ENCODE measurements around the gene SMR3A. TPM values are rescaled to one million over a fixed set of nuclear protein-coding genes. Genes with fewer than 3 reads are reported as not detected.

SMR3A gene
- polyA plus RNA-seq, 2 donors: not detected

- H3K4me3 ChIP-seq (ENCODE audit: low read depth in 1 of 2, low read length in 2 of 2): no peak overlapping the region
- H3K27me3 ChIP-seq (ENCODE audit: control insufficient read depth in 1 of 2, insufficient read depth in 2 of 2, low read length in 2 of 2): no peaks in the 10 kb centered on the region
- H3K27ac ChIP-seq (ENCODE audit: low read depth in 2 of 2, low read length in 1 of 2): no peak overlapping the region
- H3K36me3 ChIP-seq (ENCODE audit: control insufficient read depth in 2 of 2, insufficient read depth in 2 of 2, low read length in 1 of 2): no peaks in the 10 kb centered on the region
- H3K9me3 ChIP-seq (ENCODE audit: control insufficient read depth in 2 of 2, insufficient read depth in 1 of 2, low read depth in 1 of 2, low read length in 1 of 2): no peaks in the 10 kb centered on the region
- WGBS, 2 donors: 21 to 23% methylated on average over 2 of the region's 2 CpGs
- H3K4me1 ChIP-seq (ENCODE audit: control insufficient read depth in 2 of 2, insufficient read depth in 2 of 2, low read length in 1 of 2): no peaks in the 10 kb centered on the region
These were observed 4.9 kb downstream of the SMR3A start for GRCh38 chr4:70365479-70365878.

DNA sequence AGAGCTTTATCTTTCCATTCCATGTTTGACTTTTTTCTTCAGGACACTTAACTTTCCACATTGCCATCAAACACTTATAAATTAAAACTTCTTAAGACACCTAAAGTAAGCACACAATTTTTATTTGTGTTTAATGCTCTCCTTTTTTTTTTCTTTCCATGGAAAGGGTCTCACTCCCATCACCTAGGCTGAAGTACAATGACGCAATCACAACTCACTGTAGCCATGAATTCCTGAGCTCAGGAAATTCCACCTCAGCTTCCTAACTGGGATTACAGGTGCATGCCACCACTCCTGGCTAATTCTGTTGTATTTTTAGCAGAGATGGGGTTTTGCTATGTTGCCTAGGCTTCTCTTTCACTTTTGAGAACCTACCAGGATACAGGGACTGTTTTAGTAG, 7.3 kb downstream of the SMR3A start:
- H3K36me3 ChIP-seq (ENCODE audit: control insufficient read depth in 2 of 2, insufficient read depth in 2 of 2, low read length in 1 of 2): no peaks in the 10 kb centered on the region
- no peak overlapping the region for H3K27ac ChIP-seq (ENCODE audit: low read depth in 2 of 2, low read length in 1 of 2)
- no peak overlapping the region for H3K4me3 ChIP-seq (ENCODE audit: low read depth in 1 of 2, low read length in 2 of 2)
- H3K27me3 ChIP-seq (ENCODE audit: control insufficient read depth in 1 of 2, insufficient read depth in 2 of 2, low read length in 2 of 2): no peaks in the 10 kb centered on the region
- 92 to 96% methylated on average over 1 of the region's 1 CpG for WGBS, 2 donors
- no peaks in the 10 kb centered on the region for H3K4me1 ChIP-seq (ENCODE audit: control insufficient read depth in 2 of 2, insufficient read depth in 2 of 2, low read length in 1 of 2)
- no peaks in the 10 kb centered on the region for H3K9me3 ChIP-seq (ENCODE audit: control insufficient read depth in 2 of 2, insufficient read depth in 1 of 2, low read depth in 1 of 2, low read length in 1 of 2)

GRCh38 chr4:70371987-70372386, 11.4 kb downstream of the SMR3A start:
- H3K36me3 ChIP-seq (ENCODE audit: control insufficient read depth in 2 of 2, insufficient read depth in 2 of 2, low read length in 1 of 2): no peaks in the 10 kb centered on the region
- 80 to 85% methylated on average over 4 of the region's 4 CpGs for WGBS, 2 donors
- no peaks in the 10 kb centered on the region for H3K27me3 ChIP-seq (ENCODE audit: control insufficient read depth in 1 of 2, insufficient read depth in 2 of 2, low read length in 2 of 2)
- H3K4me3 ChIP-seq (ENCODE audit: low read depth in 1 of 2, low read length in 2 of 2): no peak overlapping the region
- H3K27ac ChIP-seq (ENCODE audit: low read depth in 2 of 2, low read length in 1 of 2): no peak overlapping the region
- H3K4me1 ChIP-seq (ENCODE audit: control insufficient read depth in 2 of 2, insufficient read depth in 2 of 2, low read length in 1 of 2): no peaks in the 10 kb centered on the region
- H3K9me3 ChIP-seq (ENCODE audit: control insufficient read depth in 2 of 2, insufficient read depth in 1 of 2, low read depth in 1 of 2, low read length in 1 of 2): no peaks in the 10 kb centered on the region

- Histone ChIP-seq H3K27ac (ENCODE audit: low read depth in 2 of 2, low read length in 1 of 2) (no peak overlapping the region), H3K27me3 (ENCODE audit: control insufficient read depth in 1 of 2, insufficient read depth in 2 of 2, low read length in 2 of 2) (no peaks in the 10 kb centered on the region), H3K4me1 (ENCODE audit: control insufficient read depth in 2 of 2, insufficient read depth in 2 of 2, low read length in 1 of 2) (no peaks in the 10 kb centered on the region), H3K4me3 (ENCODE audit: low read depth in 1 of 2, low read length in 2 of 2) (no peak overlapping the region), H3K36me3 (ENCODE audit: control insufficient read depth in 2 of 2, insufficient read depth in 2 of 2, low read length in 1 of 2) (no peaks in the 10 kb centered on the region), H3K9me3 (ENCODE audit: control insufficient read depth in 2 of 2, insufficient read depth in 1 of 2, low read depth in 1 of 2, low read length in 1 of 2) (no peaks in the 10 kb centered on the region)
- 84 to 86% methylated on average over 3 of the region's 3 CpGs for WGBS, 2 donors
These were observed 12.2 kb downstream of the SMR3A start for GRCh38 chr4:70372760-70373159.

GRCh38 chr4:70380578-70380977, 20.0 kb downstream of the SMR3A start:
- Histone ChIP-seq H3K27me3 (ENCODE audit: control insufficient read depth in 1 of 2, insufficient read depth in 2 of 2, low read length in 2 of 2) (no peaks in the 10 kb centered on the region), H3K9me3 (ENCODE audit: control insufficient read depth in 2 of 2, insufficient read depth in 1 of 2, low read depth in 1 of 2, low read length in 1 of 2) (no peaks in the 10 kb centered on the region), H3K4me3 (ENCODE audit: low read depth in 1 of 2, low read length in 2 of 2) (no peak overlapping the region), H3K4me1 (ENCODE audit: control insufficient read depth in 2 of 2, insufficient read depth in 2 of 2, low read length in 1 of 2) (no peaks in the 10 kb centered on the region), H3K27ac (ENCODE audit: low read depth in 2 of 2, low read length in 1 of 2) (no peak overlapping the region), H3K36me3 (ENCODE audit: control insufficient read depth in 2 of 2, insufficient read depth in 2 of 2, low read length in 1 of 2) (no peaks in the 10 kb centered on the region)
- WGBS, 2 donors: 42 to 57% methylated on average over 3 of the region's 3 CpGs

DNA sequence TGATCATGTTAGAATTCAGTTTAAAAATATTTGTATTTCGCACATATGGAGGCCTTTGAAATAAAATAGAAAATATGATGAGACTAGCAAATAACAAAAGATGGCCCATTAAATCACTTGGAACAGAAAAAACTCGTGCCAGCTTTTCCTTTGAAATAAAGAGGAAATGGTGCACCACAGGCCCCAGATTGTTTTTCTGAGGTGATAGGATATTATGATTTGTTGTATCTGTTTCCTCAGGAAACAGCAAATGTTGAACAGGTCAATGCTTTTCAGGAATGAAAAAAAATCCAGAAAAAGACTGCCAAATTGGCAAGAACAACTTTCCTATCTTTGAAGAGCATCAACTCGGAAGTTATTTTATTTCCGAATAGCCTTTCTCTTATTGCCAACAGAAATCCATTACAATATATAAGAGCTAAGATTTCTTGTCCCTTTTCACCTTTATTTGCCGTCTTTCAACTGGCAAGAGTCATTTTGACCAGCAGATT, 22.2 kb downstream of the SMR3A start, which contains the start of gene SMR3B:
Gene SMR3B, plus strand, starts transcription at position 441 of the 491 bp plus-strand sequence. CDS start 1,380 bp downstream, outside the sequence.
- WGBS, 2 donors: 63 to 68% methylated on average over 5 of the region's 5 CpGs
- Histone ChIP-seq H3K9me3 (ENCODE audit: control insufficient read depth in 2 of 2, insufficient read depth in 1 of 2, low read depth in 1 of 2, low read length in 1 of 2) (no peaks in the 10 kb centered on the region), H3K36me3 (ENCODE audit: control insufficient read depth in 2 of 2, insufficient read depth in 2 of 2, low read length in 1 of 2) (no peaks in the 10 kb centered on the region), H3K4me3 (ENCODE audit: low read depth in 1 of 2, low read length in 2 of 2) (no peak within 1 kb of the TSS), H3K4me1 (ENCODE audit: control insufficient read depth in 2 of 2, insufficient read depth in 2 of 2, low read length in 1 of 2) (no peaks in the 10 kb centered on the region), H3K27ac (ENCODE audit: low read depth in 2 of 2, low read length in 1 of 2) (no peak within 1 kb of the TSS), H3K27me3 (ENCODE audit: control insufficient read depth in 1 of 2, insufficient read depth in 2 of 2, low read length in 2 of 2) (no peaks in the 10 kb centered on the region)

DNA sequence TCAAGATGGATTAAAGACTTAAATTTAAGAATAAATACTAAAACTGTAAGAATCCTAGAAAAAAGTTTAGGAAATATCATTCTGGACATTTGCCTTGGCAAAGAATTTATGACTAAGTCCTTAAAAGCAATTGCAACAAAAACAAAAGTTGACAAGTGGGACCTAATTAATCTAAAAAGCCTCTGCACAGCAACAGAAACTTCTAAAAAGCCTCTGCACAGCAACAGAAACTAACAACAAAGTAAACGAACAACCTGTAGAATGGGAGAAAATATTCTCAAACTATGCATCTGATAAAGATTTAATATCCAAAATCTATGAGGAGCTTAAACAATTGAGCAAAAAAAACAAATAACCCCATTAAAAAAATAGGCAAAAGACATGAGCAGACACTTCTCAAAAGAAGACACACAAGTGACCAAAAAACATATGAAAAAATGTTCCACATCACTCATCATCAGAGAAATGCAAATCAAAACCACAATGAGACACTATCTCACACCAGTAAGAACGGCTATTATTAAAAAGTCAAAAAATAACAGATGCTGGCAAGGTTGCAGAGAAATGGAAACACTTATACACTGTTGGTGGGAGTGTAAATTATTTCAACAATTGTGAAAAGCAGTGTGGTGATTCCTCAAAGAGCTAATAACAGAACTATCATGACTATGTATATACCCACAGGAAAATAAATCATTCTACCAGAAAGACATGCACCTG, 31.7 kb downstream of the SMR3A start:
- H3K9me3 ChIP-seq (ENCODE audit: control insufficient read depth in 2 of 2, insufficient read depth in 1 of 2, low read depth in 1 of 2, low read length in 1 of 2): no peaks in the 10 kb centered on the region
- no peak overlapping the region for H3K27ac ChIP-seq (ENCODE audit: low read depth in 2 of 2, low read length in 1 of 2)
- H3K4me1 ChIP-seq (ENCODE audit: control insufficient read depth in 2 of 2, insufficient read depth in 2 of 2, low read length in 1 of 2): no peaks in the 10 kb centered on the region
- H3K27me3 ChIP-seq (ENCODE audit: control insufficient read depth in 1 of 2, insufficient read depth in 2 of 2, low read length in 2 of 2): no peaks in the 10 kb centered on the region
- H3K4me3 ChIP-seq (ENCODE audit: low read depth in 1 of 2, low read length in 2 of 2): no peak overlapping the region
- WGBS, 2 donors: 46 to 57% methylated on average over 2 of the region's 2 CpGs
- H3K36me3 ChIP-seq (ENCODE audit: control insufficient read depth in 2 of 2, insufficient read depth in 2 of 2, low read length in 1 of 2): no peaks in the 10 kb centered on the region

DNA sequence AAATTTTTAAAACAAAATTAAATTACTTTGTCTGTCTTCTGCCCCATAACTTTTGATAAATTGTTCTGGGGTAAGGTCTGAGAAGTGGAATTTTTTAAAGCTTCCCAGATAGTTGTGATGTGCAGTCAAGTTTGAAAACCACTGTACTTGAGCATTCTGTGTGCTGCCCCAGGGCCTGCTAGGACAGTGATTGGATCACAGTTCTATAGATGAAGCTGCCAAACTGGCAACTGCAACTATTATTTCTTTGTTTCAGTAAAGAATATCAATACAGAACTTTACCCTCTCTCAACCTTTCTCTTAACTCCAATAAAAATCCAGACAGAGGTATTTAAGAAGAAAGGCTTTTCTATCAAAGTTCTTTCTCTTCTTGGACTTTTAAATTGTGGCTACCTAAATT, 37.0 kb downstream of the SMR3A start, which contains the start of gene OPRPN:
Gene OPRPN, plus strand, starts transcription at position 361 of the 400 bp plus-strand sequence. CDS start 1,346 bp downstream, outside the sequence.
- Histone ChIP-seq H3K9me3 (ENCODE audit: control insufficient read depth in 2 of 2, insufficient read depth in 1 of 2, low read depth in 1 of 2, low read length in 1 of 2) (no peaks in the 10 kb centered on the region), H3K4me3 (ENCODE audit: low read depth in 1 of 2, low read length in 2 of 2) (no peak within 1 kb of the TSS), H3K36me3 (ENCODE audit: control insufficient read depth in 2 of 2, insufficient read depth in 2 of 2, low read length in 1 of 2) (no peaks in the 10 kb centered on the region), H3K27ac (ENCODE audit: low read depth in 2 of 2, low read length in 1 of 2) (no peak within 1 kb of the TSS), H3K27me3 (ENCODE audit: control insufficient read depth in 1 of 2, insufficient read depth in 2 of 2, low read length in 2 of 2) (no peaks in the 10 kb centered on the region), H3K4me1 (ENCODE audit: control insufficient read depth in 2 of 2, insufficient read depth in 2 of 2, low read length in 1 of 2) (no peaks in the 10 kb centered on the region)

DNA sequence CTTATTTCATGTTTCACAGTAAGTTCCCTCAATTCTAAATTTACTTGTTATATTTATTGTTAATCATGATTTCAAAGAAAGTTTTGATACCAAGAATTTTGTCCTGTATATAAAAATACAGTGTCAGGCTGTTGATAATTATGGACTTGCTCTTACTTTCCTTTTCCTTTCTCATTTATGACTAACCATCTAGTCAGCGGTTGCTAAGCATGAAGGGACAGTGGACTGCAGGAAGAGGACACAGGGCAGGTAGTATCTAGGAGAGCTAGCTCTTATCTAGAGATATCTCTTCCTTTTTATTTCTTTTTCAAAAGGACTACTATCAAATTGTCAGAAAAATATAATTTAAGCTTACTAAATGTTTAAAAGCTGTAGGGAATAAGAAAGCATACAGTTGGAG, 38.8 kb downstream of the SMR3A start:
- Histone ChIP-seq H3K4me1 (ENCODE audit: control insufficient read depth in 2 of 2, insufficient read depth in 2 of 2, low read length in 1 of 2) (no peaks in the 10 kb centered on the region), H3K9me3 (ENCODE audit: control insufficient read depth in 2 of 2, insufficient read depth in 1 of 2, low read depth in 1 of 2, low read length in 1 of 2) (no peaks in the 10 kb centered on the region), H3K36me3 (ENCODE audit: control insufficient read depth in 2 of 2, insufficient read depth in 2 of 2, low read length in 1 of 2) (no peaks in the 10 kb centered on the region), H3K4me3 (ENCODE audit: low read depth in 1 of 2, low read length in 2 of 2) (no peak overlapping the region), H3K27ac (ENCODE audit: low read depth in 2 of 2, low read length in 1 of 2) (no peak overlapping the region), H3K27me3 (ENCODE audit: control insufficient read depth in 1 of 2, insufficient read depth in 2 of 2, low read length in 2 of 2) (no peaks in the 10 kb centered on the region)
- WGBS, 2 donors: 86 to 100% methylated on average over 1 of the region's 1 CpG

DNA sequence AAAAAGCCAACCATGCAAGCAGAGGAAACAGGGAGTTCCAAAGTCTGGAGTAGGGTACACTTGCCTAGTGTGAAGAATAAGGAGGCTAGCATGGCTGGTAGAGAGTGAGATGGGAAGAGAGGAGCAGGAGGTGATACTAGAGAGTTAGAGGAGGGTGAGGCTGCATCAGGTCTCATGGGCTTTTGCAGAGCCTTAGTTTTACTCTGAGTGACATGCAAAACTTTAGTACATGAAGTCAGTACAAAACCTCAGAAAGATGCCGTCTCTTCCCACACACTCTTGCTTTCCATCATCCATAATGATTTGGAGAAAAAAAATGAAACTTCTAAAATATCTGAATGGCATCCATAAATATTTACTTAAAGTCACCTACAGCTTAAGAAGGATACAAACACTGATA, 42.2 kb downstream of the SMR3A start:
- Histone ChIP-seq H3K27ac (ENCODE audit: low read depth in 2 of 2, low read length in 1 of 2) (no peak overlapping the region), H3K4me3 (ENCODE audit: low read depth in 1 of 2, low read length in 2 of 2) (no peak overlapping the region), H3K4me1 (ENCODE audit: control insufficient read depth in 2 of 2, insufficient read depth in 2 of 2, low read length in 1 of 2) (no peaks in the 10 kb centered on the region), H3K9me3 (ENCODE audit: control insufficient read depth in 2 of 2, insufficient read depth in 1 of 2, low read depth in 1 of 2, low read length in 1 of 2) (no peaks in the 10 kb centered on the region), H3K36me3 (ENCODE audit: control insufficient read depth in 2 of 2, insufficient read depth in 2 of 2, low read length in 1 of 2) (no peaks in the 10 kb centered on the region), H3K27me3 (ENCODE audit: control insufficient read depth in 1 of 2, insufficient read depth in 2 of 2, low read length in 2 of 2) (no peaks in the 10 kb centered on the region)
- WGBS, 2 donors: 78 to 84% methylated on average over 1 of the region's 1 CpG

Data from esophagus (tissue), 2 donors.